Vagina (tissue), 2 donors: ENCODE measurements around the gene TRAT1. TPM values are rescaled to one million over a fixed set of nuclear protein-coding genes. Genes with fewer than 3 reads are reported as not detected.
"Not testable (repeated sequence)": the region's sequence is repeated elsewhere in the genome, so short reads cannot be mapped to it uniquely, and the experiment has no call there.

Experiments
- DNase-seq, 2 donors: peaks; one replicate each; pipeline ENCODE4 v3.0.0-alpha.2; 2017; ENCODE audit errors: extremely low spot score in 2 of 2
- H3K27ac ChIP-seq: fragments of 200-600 bp; sonication (generic); one replicate; pipeline ENCODE4 v1.5.1; 2019
- H3K27me3 ChIP-seq: fragments of 200-600 bp; sonication (generic); one replicate; pipeline ENCODE4 v1.5.1; 2019
- H3K36me3 ChIP-seq, 2 donors: fragments of 200-600 bp; sonication (generic); one replicate each; pipeline ENCODE4 v1.5.1; 2017 to 2019
- H3K4me1 ChIP-seq: fragments of 200-600 bp; sonication (generic); one replicate; pipeline ENCODE4 v1.5.1; 2019
- H3K4me3 ChIP-seq, 2 donors: fragments of 200-600 bp; sonication (generic); 1 replicate in 1 of 2; 2 replicates in 1 of 2; pipeline ENCODE4 v1.5.1; 2016 to 2019
- H3K9me3 ChIP-seq: fragments of 200-600 bp; sonication (generic); one replicate; pipeline ENCODE4 v1.5.1; 2019
- POLR2A ChIP-seq, 2 donors: fragments of 450-650 bp; IDR thresholded peaks; one replicate each; pipeline ENCODE4 v1.6.1; 2017; ENCODE audit warnings: antibody characterized with exemption in 2 of 2, mild to moderate bottlenecking in 2 of 2, moderate library complexity in 2 of 2
- POLR2AphosphoS5 ChIP-seq, 2 donors: sonication (generic); formaldehyde crosslinking; IDR thresholded peaks; one replicate each; pipeline ENCODE4 v1.9.0; 2017; ENCODE audit warnings: antibody characterized with exemption in 2 of 2, mild to moderate bottlenecking in 2 of 2, low read depth in 1 of 2; ENCODE audit not compliant: insufficient read depth in 1 of 2
- intact Hi-C: fragments of 100-400 bp; cut with DNase I; formaldehyde crosslinking; loops from one replicate; pipeline ENCODE4 v1.15.1; 2023
- total RNA-seq: library from RNA; depleted of rRNA; stranded (reverse); fragments of >200 nt; gene quantifications from one replicate; pipeline ENCODE4 v1.2.3, GENCODE V29; 2016
- TF ChIP-seq, protein P1 (sequence below), 3 experiments: fragments of 450-650 bp in 2 of 3; fragments of 200-600 bp in 1 of 3; sonication (generic) in 1 of 3; IDR thresholded peaks; one replicate each; pipeline ENCODE4 v1.5.1; 2017 to 2019; ENCODE audit warnings: antibody characterized with exemption in 3 of 3, mild to moderate bottlenecking in 2 of 3, moderate library complexity in 2 of 3

TRAT1 gene
- total RNA-seq, 1 donor from 2014 or later: 0.98 TPM

DNA sequence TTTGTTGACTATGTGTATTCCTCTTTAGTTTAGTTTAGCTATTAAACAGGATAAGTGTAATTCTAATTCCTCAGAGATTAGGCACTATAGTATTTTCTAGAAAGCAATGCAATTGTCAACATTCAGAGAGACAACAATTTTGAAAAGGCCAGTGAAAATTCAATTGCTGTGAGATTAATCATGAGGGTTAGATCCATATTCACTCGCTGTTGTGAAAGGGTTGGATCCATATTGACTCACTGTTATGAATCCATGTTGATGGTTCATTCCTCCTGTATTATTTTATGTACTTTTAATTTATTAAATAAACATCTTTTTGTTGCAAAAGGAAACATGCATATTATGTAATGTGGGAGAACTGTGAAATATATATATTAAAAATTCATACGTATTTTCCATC lies 641 bp downstream of the TRAT1 start:
- intact Hi-C loops: no loop called here
- peak overlapping the region in 1 of 2 donors; percentile 6 for H3K4me3 ChIP-seq
- TF ChIP-seq POLR2A (IDR thresholded peaks at IDR 0.05) (no peak), POLR2AphosphoS5 (IDR thresholded peaks at IDR 0.05; ENCODE audit: insufficient read depth in 1 of 2, low read depth in 1 of 2) (no peak)
- TF ChIP-seq, protein P1, sequence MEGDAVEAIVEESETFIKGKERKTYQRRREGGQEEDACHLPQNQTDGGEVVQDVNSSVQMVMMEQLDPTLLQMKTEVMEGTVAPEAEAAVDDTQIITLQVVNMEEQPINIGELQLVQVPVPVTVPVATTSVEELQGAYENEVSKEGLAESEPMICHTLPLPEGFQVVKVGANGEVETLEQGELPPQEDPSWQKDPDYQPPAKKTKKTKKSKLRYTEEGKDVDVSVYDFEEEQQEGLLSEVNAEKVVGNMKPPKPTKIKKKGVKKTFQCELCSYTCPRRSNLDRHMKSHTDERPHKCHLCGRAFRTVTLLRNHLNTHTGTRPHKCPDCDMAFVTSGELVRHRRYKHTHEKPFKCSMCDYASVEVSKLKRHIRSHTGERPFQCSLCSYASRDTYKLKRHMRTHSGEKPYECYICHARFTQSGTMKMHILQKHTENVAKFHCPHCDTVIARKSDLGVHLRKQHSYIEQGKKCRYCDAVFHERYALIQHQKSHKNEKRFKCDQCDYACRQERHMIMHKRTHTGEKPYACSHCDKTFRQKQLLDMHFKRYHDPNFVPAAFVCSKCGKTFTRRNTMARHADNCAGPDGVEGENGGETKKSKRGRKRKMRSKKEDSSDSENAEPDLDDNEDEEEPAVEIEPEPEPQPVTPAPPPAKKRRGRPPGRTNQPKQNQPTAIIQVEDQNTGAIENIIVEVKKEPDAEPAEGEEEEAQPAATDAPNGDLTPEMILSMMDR (IDR thresholded peaks at IDR 0.05): no peak

GRCh38 chr3:108823803-108824202 lies 1.2 kb downstream of the TRAT1 start:
- H3K4me1 ChIP-seq, H3K9me3 ChIP-seq, H3K36me3 ChIP-seq, intact Hi-C loops, DNase-seq, H3K27me3 ChIP-seq, H3K27ac ChIP-seq: not testable (repeated sequence)
- H3K4me3 ChIP-seq: peak overlapping the region in 1 of 2 donors; percentile 6

More for the DNA sequence above, 641 bp downstream of the TRAT1 start:
- H3K4me1 ChIP-seq: no peaks in the 10 kb centered on the region
- H3K27me3 ChIP-seq: no peaks in the 10 kb centered on the region
- no peak for DNase-seq
- no peaks in the 10 kb centered on the region for H3K9me3 ChIP-seq
- no peaks in the 10 kb centered on the region for H3K36me3 ChIP-seq
- no peak overlapping the region for H3K27ac ChIP-seq

DNA sequence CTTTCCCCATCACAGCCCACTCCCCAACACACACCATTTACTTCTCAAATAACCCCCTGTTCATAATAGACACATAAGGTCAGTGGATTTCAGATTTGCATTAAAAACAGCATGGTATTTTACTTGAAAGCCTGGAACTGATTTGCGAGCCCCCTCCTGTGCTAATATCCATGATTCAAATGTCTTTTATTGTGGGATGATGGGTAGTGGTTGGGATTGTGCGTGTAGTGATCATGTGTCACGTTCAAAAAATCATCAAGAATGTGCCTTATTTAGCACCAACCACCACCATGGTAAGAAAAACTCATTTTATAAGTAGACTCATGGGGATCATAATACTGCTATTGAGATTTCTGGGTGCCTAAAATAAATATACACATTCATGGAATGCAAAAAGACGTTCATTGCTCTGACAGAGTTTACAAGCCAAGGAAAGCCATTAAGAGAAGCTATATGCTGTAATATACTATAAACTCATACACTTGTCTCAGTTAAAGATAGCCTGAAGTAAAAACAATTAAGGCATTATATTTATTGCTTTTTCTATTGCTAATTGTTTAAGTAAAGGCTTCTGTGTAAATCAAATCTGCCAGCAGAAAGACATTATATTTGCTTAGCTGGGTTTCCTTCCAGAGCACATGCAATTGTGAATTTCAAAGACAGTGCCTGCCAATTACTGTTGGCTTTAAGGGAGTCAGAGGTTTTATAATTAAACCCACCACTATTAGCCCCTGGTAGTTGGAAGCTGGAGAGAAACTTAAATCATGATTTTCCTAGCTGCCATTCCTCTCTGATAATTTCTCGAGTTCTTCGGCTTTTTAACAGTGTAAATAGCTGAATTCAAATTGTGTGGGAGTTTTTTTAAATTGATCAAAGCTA lies 4.0 kb downstream of the TRAT1 start:
- TF ChIP-seq POLR2A (IDR thresholded peaks at IDR 0.05) (no peak), POLR2AphosphoS5 (IDR thresholded peaks at IDR 0.05; ENCODE audit: insufficient read depth in 1 of 2, low read depth in 1 of 2) (no peak)
- TF ChIP-seq, protein P1 (IDR thresholded peaks at IDR 0.05): no peak
- Histone ChIP-seq H3K4me3 (no peak overlapping the region), H3K36me3 (no peaks in the 10 kb centered on the region), H3K4me1 (no peaks in the 10 kb centered on the region), H3K27ac (no peak overlapping the region), H3K9me3 (no peaks in the 10 kb centered on the region), H3K27me3 (no peaks in the 10 kb centered on the region)
- no peak for DNase-seq
- intact Hi-C loops: no loop called here

GRCh38 chr3:108830381-108830780 lies 7.8 kb downstream of the TRAT1 start:
- H3K9me3 ChIP-seq: no peaks in the 10 kb centered on the region
- no peaks in the 10 kb centered on the region for H3K4me1 ChIP-seq
- no peak overlapping the region for H3K27ac ChIP-seq
- DNase-seq: no peak
- H3K27me3 ChIP-seq: no peaks in the 10 kb centered on the region
- H3K4me3 ChIP-seq: no peak overlapping the region
- no peaks in the 10 kb centered on the region for H3K36me3 ChIP-seq
- intact Hi-C loops: no loop called here
- TF ChIP-seq, protein P1 (IDR thresholded peaks at IDR 0.05): no peak
- TF ChIP-seq POLR2A (IDR thresholded peaks at IDR 0.05): no peak
- TF ChIP-seq POLR2AphosphoS5 (IDR thresholded peaks at IDR 0.05; ENCODE audit: insufficient read depth in 1 of 2, low read depth in 1 of 2): no peak

GRCh38 chr3:108830991-108831614 lies 8.5 kb downstream of the TRAT1 start:
- TF ChIP-seq POLR2AphosphoS5 (IDR thresholded peaks at IDR 0.05; ENCODE audit: insufficient read depth in 1 of 2, low read depth in 1 of 2) (no peak), POLR2A (IDR thresholded peaks at IDR 0.05) (no peak)
- intact Hi-C loops: no loop called here
- no peaks in the 10 kb centered on the region for H3K36me3 ChIP-seq
- no peaks in the 10 kb centered on the region for H3K4me1 ChIP-seq
- no peak overlapping the region for H3K4me3 ChIP-seq
- no peak for DNase-seq
- no peak overlapping the region for H3K27ac ChIP-seq
- H3K27me3 ChIP-seq: no peaks in the 10 kb centered on the region
- no peaks in the 10 kb centered on the region for H3K9me3 ChIP-seq

- TF ChIP-seq, protein P1 (IDR thresholded peaks at IDR 0.05): no peak
- TF ChIP-seq POLR2A (IDR thresholded peaks at IDR 0.05) (no peak), POLR2AphosphoS5 (IDR thresholded peaks at IDR 0.05; ENCODE audit: insufficient read depth in 1 of 2, low read depth in 1 of 2) (no peak)
- H3K27me3 ChIP-seq: no peaks in the 10 kb centered on the region
- intact Hi-C loops: no loop called here
Observed at GRCh38 chr3:108833611-108834010, 11.0 kb downstream of the TRAT1 start.

More at GRCh38 chr3:108833611-108834010, 11.0 kb downstream of the TRAT1 start:
- H3K9me3 ChIP-seq: no peaks in the 10 kb centered on the region
- H3K4me1 ChIP-seq: no peaks in the 10 kb centered on the region
- no peak for DNase-seq
- no peak overlapping the region for H3K27ac ChIP-seq
- H3K4me3 ChIP-seq: no peak overlapping the region
- H3K36me3 ChIP-seq: no peaks in the 10 kb centered on the region
